Lower lobe of right lung (tissue), 2 donors: ENCODE results near the gene PGRMC1. TPM values are rescaled to one million over a fixed set of nuclear protein-coding genes. Genes with fewer than 3 reads are reported as not detected.

Source experiments
- ATAC-seq, 2 donors: fragments of 200-7000 bp; cut with Tn5 transposase; one replicate each; pipeline ENCODE4 v1.9.1; 2020 to 2022; ENCODE audit warnings: mild to moderate bottlenecking in 2 of 2, moderate library complexity in 2 of 2
- DNase-seq: peaks from one replicate; pipeline ENCODE4 v3.0.0-alpha.2; 2020
- H3K27ac ChIP-seq: fragments of 200-600 bp; one replicate; pipeline ENCODE4 v1.8.0; 2022
- H3K27me3 ChIP-seq: fragments of 200-600 bp; one replicate; pipeline ENCODE4 v1.8.0; 2022; ENCODE audit warnings: low read depth
- H3K36me3 ChIP-seq: fragments of 200-600 bp; one replicate; pipeline ENCODE4 v1.8.0; 2022; ENCODE audit warnings: mild to moderate bottlenecking
- H3K4me1 ChIP-seq: fragments of 200-600 bp; one replicate; pipeline ENCODE4 v1.8.0; 2022
- H3K4me3 ChIP-seq: fragments of 200-600 bp; one replicate; pipeline ENCODE4 v1.8.0; 2022; ENCODE audit warnings: mild to moderate bottlenecking
- H3K9me3 ChIP-seq: fragments of 200-600 bp; one replicate; pipeline ENCODE4 v1.8.0; 2022
- CTCF ChIP-seq: fragments of 200-600 bp; IDR thresholded peaks from one replicate; pipeline ENCODE4 v1.8.0; 2022; ENCODE audit warnings: antibody characterized with exemption, mild to moderate bottlenecking
- intact Hi-C: fragments of 100-400 bp; cut with DNase I; formaldehyde crosslinking; loops from one replicate; pipeline ENCODE4 v1.11.0; 2022
- total RNA-seq: library from RNA; stranded (reverse); fragmentation: NEBNext Ultra II Directional; extraction: Animal tissue kit (Norgen Biotek cat#: 25700); gene quantifications from one replicate; pipeline ENCODE4 v1.2.1, GENCODE V29; 2021
- donor health status: DM: no; HTN: yes; CAD: no; lungs with severe emphysema.

The PGRMC1 gene
- total RNA-seq, 1 donor from 2014 or later = 71.6 TPM

GRCh38 chrX:119292445-119292844, 56.4 kb downstream of the PGRMC1 start:
- no peaks in the 10 kb centered on the region for H3K27me3 ChIP-seq
- no peak overlapping the region for H3K4me3 ChIP-seq
- TF ChIP-seq CTCF = no peak
- ATAC-seq (no peak), DNase-seq (no peak)
- no peaks in the 10 kb centered on the region for H3K4me1 ChIP-seq
- no peak overlapping the region for H3K27ac ChIP-seq
- intact Hi-C loops = no loop called here
- no peaks in the 10 kb centered on the region for H3K36me3 ChIP-seq
- H3K9me3 ChIP-seq = no peaks in the 10 kb centered on the region

Other genes starting within 250 kb of the PGRMC1 start
- not detected for gene CT47C1, start 163.3 kb upstream of the PGRMC1 start, total RNA-seq
- gene KIAA1210, start 108.5 kb upstream of the PGRMC1 start, total RNA-seq = not detected
- gene SLC25A43, start 163.1 kb downstream of the PGRMC1 start, total RNA-seq = 14.9 TPM
- 334 TPM for gene SLC25A5, start 232.2 kb downstream of the PGRMC1 start, total RNA-seq